Measurements from ENCODE around the gene ADNP2.
"Not testable (repeated sequence)": the region's sequence is repeated elsewhere in the genome, so short reads cannot be mapped to it uniquely, and the experiment has no call there.

The ADNP2 gene

DNA sequence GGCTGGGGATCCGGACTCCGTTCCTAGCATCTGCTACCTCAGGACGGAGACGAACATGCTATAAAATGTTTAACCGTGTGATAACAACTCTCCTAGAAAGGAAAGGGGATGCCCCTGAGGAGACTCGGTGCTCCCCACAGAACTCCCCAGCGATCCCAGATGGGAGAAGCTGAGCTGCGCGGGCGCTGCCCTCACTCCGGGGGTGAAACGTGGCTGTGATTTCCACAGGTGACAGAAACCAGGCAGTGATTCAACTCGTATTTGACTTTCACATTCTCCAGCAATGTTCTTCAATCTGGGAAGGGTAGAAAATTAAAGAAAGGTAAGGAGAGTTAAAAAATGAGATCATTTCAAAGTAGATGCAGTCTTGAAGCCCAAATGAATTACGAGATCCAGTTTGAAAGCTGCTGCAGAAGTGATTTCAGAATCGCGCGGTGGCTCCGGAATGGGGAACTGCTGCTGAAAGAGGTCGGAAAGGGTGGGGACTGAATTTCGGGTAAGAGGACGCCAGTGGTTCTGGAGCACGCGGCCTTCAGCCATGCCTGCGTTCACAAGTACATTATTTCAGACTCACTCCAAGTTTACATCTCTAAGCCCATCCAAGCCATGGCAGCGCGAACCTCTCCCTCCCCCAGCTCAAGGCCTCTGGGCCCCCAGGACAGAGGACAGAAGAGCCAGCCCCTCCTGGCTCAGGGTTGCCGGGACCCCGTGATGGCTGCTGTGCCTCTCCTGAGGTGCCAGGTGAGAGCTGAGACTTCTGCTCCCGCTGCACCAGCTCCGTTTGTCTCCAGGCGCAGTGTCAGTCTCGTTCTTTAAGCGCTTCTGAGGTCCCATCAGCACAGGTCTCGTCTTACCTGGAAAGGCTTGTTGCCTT, 39.5 kb downstream of the ADNP2 start:
- DNase-seq, result no peak

- DNase-seq, result no peak
Observed at GRCh38 chr18:80149667-80150066, 40.6 kb downstream of the ADNP2 start.

GRCh38 chr18:80154293-80154692, 45.2 kb downstream of the ADNP2 start:
- DNase-seq, result no peak

- peak; percentile 26 for DNase-seq
Observed at GRCh38 chr18:80157708-80158343, 48.8 kb downstream of the ADNP2 start.

DNA sequence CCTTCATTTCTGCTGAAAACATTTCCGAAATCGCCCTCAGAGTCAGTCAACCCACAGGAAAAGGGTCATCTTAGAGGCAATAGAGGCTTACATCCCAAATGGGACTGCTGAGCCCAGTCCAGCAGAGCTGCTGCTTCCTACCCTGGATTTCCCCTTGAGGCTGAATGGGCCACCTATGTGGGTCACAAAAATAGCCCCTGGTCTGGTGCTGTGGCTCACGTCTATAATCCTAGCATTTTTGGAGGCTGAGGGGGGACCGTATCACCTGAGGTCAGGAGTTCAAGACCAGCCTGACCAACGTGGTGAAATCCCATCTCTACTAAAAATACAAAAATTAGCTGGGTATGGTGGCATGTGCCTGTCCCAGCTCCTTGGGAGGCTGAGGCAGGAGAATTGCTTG, 49.3 kb downstream of the ADNP2 start:
- no peak for DNase-seq

DNA sequence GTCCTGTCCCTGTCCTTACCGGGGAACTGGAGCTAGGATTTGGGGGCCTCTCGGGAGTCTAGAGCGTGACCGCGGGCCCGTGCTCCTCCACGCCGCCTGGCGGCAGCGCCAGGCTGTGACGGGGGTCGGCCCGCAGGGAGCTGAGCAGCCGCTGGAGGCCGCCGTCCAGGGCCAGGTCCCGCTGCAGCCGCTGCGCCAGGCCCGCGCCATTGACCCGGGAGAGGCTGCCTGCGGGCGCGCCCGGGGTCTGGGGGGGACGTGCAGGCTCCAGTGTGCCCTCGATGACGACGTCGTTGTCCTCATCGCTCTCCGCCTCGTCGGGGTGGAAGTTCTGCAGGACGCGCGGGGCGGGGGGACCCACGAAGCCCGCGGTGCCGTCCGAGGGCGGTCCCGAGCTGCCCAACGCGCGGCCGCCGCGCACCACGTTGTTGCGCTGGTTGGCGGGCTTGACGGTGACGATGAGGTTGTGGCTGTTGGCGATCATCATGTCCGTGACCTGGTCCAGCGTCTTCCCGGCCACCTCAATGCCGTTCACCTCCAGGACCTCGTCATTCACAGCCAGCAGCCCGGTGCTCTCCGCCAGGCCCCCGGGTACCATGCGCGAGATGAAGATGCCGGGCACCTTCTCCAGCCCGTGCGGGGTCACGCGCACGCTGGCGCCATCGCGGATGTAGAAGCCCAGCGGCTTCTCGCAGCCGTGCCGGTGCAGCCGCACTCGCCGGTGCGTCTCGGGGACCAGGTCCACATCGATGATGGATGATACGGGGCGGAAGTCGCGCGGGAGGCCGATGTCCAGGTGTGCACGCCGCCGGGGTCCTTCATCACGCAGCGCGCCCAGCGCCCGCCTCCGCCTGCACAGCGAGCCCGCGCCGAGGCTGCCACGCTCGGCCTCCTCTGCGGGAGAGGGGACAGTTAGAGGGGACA, 50.9 kb downstream of the ADNP2 start:
- DNase-seq, result no peak

GRCh38 chr18:80161781-80162417, 52.8 kb downstream of the ADNP2 start:
- DNase-seq, result no peak

DNA sequence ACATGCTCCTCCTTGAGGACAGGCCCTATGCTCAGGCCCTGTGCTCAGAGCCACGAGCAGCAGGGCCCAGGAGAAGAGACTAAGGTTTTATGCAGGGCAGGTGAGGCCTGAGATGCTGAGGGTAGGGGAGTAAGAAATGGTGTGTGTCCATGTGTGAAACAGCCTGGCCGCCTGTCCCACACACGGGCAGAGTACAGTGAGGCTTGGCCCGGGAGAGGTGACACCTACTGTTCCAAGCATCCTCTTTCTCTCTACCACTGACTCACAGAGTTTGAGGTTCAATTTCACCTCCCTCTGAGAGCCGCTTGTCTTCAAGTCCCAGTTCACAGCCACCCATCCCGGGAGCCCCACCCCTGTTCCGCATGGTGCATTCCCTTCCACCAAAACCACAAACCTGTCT, 54.1 kb downstream of the ADNP2 start:
- DNase-seq, result no peak

DNA sequence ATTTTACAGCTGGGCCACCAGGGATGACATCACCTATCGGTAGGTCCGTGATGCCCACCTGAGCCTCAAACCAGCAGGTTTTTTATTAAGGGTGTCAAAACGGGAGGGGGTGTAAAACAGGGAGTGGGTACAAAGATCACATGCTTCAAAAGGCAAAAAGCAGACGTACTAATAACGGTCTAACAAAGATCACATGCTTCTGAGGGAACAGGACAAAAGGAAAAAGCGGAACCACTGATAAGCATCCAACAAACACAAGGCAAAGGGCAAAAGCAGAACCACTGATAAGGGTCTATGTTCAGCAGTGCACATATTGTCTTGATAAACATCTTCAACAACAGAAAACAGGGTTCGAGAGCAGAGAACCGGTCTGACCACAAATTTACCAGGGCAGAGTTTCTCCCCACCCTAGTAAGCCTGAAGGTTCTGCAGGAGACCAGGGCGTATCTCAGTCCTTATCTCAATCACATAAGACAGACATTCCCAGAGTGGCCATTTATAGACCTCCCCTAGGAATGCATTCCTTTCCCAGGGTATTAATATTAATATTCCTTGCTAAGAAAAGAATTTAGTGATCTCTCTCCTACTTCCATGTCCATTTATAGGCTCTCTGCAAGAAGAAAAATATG, 55.8 kb downstream of the ADNP2 start:
- DNase-seq, result not testable (repeated sequence)

- no peak for DNase-seq
Observed at GRCh38 chr18:80166240-80166639, 57.2 kb downstream of the ADNP2 start.

- no peak for DNase-seq
Observed at GRCh38 chr18:80166725-80167124, 57.7 kb downstream of the ADNP2 start.

GRCh38 chr18:80167331-80167730, 58.3 kb downstream of the ADNP2 start:
- no peak for DNase-seq

DNA sequence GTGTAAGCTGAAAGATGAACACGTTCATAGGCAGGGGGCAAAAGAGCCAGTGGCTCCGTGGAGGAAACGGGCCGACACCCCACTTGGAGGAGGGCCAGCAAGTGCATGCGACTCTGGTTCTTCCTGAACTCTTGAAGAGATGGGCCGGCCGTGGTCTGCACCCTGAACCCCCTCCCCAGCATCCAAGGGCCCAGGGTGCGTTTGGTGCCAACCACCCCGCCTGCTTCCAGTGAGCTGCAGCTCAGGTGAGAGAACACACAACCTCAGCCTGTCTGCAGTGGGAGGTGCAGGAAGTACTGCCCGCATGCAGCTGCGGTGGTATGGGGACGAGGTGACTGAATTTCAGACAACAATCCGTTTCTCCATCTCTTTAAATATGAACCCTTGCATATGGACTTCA, 58.9 kb downstream of the ADNP2 start:
- DNase-seq, result no peak

DNA sequence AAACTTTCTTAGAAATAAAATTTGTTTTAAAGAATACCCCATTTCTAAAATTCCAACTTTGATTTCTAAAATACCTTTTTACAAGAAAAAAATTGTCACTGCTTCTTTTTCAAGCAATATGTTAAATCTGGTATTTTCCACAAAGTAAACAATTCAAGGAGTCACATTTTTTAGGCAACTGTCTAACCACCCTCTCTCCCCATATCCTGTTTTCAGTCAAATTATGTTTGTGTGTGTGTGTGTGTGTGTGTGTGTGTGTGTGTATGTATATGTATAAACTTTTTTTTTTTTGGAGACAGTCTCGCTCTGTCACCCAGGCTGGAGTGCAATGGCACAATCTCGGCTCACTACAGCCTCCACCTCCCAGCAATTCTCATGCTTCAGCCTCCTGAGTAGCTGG, 59.3 kb downstream of the ADNP2 start:
- no peak for DNase-seq

DNA sequence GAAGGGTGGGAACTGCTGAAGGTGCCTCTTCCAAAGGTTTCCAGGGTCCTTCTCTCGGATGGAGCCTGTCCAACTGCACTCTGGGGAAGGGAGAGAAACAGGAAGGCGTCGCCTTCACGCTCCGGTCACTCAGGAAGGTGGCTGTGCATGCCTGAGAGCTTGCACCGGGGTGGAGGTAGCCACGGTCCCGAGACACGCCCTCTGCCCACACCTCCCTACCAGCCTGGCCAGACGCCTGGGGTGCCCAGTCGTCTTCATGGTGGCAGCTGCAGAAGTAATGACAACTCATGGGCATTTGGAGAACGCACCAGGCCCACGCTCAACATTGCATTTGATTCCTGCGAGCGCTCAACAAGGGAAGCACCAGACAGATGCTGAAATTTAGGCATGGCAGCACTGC, 59.9 kb downstream of the ADNP2 start:
- DNase-seq, result no peak

- DNase-seq, result no peak
Observed at GRCh38 chr18:80169607-80170006, 60.5 kb downstream of the ADNP2 start.

- DNase-seq, result no peak
Observed at GRCh38 chr18:80170395-80171053, 61.5 kb downstream of the ADNP2 start.

DNA sequence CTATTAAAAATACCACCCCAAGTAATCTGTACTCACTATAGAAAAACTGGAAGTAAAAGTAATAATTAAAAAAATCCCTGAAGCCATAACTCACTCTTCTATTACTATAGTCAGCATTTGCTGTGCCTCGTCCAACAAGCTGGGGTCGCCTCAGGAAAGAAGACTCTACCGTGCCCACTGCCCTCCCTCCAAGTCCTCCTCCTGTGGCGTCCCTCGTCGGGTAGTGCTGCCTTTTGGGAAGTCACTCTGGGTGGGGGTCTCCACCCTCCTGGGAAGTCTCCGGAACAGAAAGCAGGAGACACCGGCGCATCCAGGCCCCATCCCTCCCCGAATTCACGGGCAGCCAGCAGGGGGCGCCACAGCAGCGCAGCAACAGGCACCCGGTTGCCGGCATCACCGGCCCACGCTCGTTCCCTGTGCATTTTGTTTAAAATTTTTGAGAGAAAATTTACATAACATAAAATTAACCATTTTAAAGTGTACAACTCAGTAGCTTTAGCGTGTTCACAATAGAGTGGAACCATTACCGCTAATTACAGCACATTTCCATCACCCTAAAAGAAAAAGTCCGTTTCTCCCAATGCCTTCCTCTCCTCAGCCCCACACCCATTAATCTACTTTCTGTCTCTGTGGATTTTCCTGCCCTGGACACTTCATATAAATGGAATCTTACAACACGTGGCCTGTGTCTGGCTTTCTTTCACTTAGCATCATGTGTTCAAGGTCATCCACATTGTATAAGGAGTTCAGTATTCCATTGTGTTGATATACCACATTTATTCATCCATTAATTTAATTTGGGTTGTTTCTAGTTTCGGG, 62.2 kb downstream of the ADNP2 start:
- peak; percentile 11 for DNase-seq

DNA sequence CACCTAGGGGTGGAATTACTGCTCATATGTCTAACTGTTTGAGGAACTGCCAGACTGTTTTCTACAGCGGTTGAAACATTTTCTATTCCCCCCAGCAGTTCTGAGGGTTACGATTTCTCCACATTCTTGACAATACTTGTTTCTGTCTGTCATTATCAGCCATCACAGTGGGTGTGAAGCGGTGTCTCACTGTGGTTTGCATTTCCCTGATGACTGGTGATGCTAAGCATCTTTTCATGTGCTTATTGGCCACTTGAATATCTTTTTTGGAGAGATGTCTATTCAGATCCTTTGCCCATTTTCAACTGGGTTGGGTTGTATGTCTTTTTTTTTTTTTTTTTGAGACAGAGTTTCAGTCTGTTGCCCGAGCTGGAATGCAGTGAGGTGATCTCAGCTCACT, 63.0 kb downstream of the ADNP2 start:
- no peak for DNase-seq

DNA sequence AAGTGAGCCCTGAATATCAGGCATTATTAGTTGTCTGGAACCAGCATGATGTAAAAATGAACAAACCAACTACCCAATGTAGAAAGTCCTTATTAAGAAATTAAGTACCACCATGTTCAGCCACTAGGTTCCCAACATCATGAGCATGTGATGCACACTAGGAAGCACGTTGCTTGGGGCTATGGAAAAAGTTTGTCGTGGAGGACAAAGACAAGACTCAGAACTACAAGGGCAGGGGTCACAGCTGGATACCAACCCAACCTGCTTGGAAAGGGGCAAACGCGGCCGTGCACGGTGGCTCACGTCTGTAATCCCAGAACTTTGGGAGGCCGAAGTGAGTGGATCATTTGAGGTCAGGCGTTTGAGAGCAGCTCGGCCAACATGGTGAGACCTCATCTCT, 64.0 kb downstream of the ADNP2 start:
- no peak for DNase-seq

Data from NCI-H774 (cell line).